ENCODE results near the gene INPP5D.

DNA sequence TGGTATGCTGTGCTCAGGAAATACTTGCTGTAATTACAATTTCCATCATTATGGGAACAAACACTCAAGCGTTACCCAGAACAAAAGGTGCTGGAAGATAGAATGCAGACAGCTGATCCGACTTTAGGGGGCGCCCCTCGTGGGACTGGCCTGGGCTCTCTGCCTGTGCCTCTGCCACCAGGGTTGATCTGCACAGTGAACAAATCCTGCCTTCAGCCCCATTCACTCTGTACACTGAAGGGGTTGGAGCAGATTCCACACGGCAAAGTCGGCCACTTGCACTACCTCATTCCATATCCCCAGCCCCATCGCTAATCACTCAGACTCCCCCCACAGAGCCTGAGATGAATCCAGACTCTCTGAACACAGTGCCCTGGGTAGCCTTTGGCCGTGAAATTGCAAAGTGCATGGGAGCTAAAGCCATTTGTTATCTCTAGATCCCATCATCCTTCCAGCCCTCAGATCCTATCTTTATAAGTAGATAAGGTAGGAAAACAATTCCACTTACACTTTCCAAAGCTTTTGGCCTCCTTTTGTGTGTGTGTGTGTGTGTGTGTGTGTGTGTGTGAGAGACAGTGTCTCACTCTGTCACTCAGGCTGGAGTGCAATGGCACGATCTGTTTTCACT, 69.3 kb downstream of the INPP5D start:
- TF ChIP-seq, protein P1, sequence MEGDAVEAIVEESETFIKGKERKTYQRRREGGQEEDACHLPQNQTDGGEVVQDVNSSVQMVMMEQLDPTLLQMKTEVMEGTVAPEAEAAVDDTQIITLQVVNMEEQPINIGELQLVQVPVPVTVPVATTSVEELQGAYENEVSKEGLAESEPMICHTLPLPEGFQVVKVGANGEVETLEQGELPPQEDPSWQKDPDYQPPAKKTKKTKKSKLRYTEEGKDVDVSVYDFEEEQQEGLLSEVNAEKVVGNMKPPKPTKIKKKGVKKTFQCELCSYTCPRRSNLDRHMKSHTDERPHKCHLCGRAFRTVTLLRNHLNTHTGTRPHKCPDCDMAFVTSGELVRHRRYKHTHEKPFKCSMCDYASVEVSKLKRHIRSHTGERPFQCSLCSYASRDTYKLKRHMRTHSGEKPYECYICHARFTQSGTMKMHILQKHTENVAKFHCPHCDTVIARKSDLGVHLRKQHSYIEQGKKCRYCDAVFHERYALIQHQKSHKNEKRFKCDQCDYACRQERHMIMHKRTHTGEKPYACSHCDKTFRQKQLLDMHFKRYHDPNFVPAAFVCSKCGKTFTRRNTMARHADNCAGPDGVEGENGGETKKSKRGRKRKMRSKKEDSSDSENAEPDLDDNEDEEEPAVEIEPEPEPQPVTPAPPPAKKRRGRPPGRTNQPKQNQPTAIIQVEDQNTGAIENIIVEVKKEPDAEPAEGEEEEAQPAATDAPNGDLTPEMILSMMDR (IDR thresholded peaks at IDR 0.05; ENCODE audit: low read depth, low read length), result no peak
- TF ChIP-seq EZH2phosphoT487 (IDR thresholded peaks at IDR 0.05; ENCODE audit: low read depth), result no peak

Measured in OCI-LY3 (cell line).